Body of pancreas (tissue), 4 donors: ENCODE results near the gene C16orf95. TPM values are rescaled to one million over a fixed set of nuclear protein-coding genes. Genes with fewer than 3 reads are reported as not detected.

Experiments
- ATAC-seq: fragments of 150-250 bp; one replicate; pipeline ENCODE4 v1.9.1; 2016
- DNase-seq, 4 donors: peaks; one replicate each; pipeline ENCODE4 v3.0.0-alpha.2; 2019
- H3K27ac ChIP-seq, 4 donors: fragments of 200-600 bp; sonication (generic); 1 replicate in 3 of 4; 2 replicates in 1 of 4; pipeline versions ENCODE4 v1.5.1 to v1.6.1; 2016 to 2019; ENCODE audit warnings: mild to moderate bottlenecking in 1 of 4, mixed read lengths in 1 of 4, moderate library complexity in 1 of 4
- H3K27me3 ChIP-seq, 2 donors: fragments of 200-600 bp; sonication (generic); one replicate each; pipeline ENCODE4 v1.6.0; 2016; ENCODE audit warnings: mild to moderate bottlenecking in 1 of 2
- H3K36me3 ChIP-seq, 2 donors: fragments of 200-600 bp; sonication (generic); replicated peaks in 1 of 2; 2 replicates each; pipeline ENCODE4 v1.5.1; 2016; ENCODE audit warnings: low read depth in 2 of 2; ENCODE audit not compliant: insufficient read depth in 1 of 2
- H3K4me1 ChIP-seq: fragments of 200-600 bp; sonication (generic); one replicate; pipeline ENCODE4 v1.6.0; 2016
- H3K4me3 ChIP-seq, 2 donors: fragments of 200-600 bp; sonication (generic); 1 replicate in 1 of 2; 2 replicates in 1 of 2; pipeline ENCODE4 v1.5.1; 2016 to 2019
- H3K9me3 ChIP-seq, 3 donors: fragments of 200-600 bp; sonication (generic); 1 replicate in 2 of 3; 2 replicates in 1 of 3; pipeline ENCODE4 v1.5.1; 2016
- CTCF ChIP-seq, 7 experiments: fragments of 450-650 bp in 4 of 7; fragments of 200-600 bp in 3 of 7; sonication (generic) in 3 of 7; IDR thresholded peaks; one replicate each; pipeline ENCODE4 v1.5.1; 2016 to 2019; ENCODE audit warnings: antibody characterized with exemption in 7 of 7
- POLR2A ChIP-seq, 3 donors: fragments of 450-650 bp; IDR thresholded peaks; one replicate each; pipeline ENCODE4 v1.6.1; 2016; ENCODE audit warnings: antibody characterized with exemption in 3 of 3, mild to moderate bottlenecking in 2 of 3
- WGBS, 2 donors: methylation state at CpG; one replicate each; pipeline ENCODE4 v1.1.5; 2017; 5-methylcytosine and 5-hydroxymethylcytosine counted together
- intact Hi-C: fragments of 100-400 bp; cut with DNase I; formaldehyde crosslinking; loops from one replicate; pipeline ENCODE4 v1.15.1; 2023
- total RNA-seq, 2 donors: library from RNA; depleted of rRNA; stranded (reverse); fragments of >200 nt; gene quantifications; one replicate each; pipeline ENCODE4 v1.1.0, GENCODE V29; 2016

The C16orf95 gene
- total RNA-seq, 2 donors from 2014 or later, result 1.3 to 2.0 TPM

GRCh38 chr16:87274794-87275193, 42.4 kb downstream of the C16orf95 start:
- Histone ChIP-seq H3K27me3 (no peaks in the 10 kb centered on the region), H3K36me3 (no peaks in the 10 kb centered on the region), H3K27ac (no peak overlapping the region), H3K4me3 (no peak overlapping the region), H3K4me1 (no peaks in the 10 kb centered on the region), H3K9me3 (no peaks in the 10 kb centered on the region)
- intact Hi-C loops, result loop anchor here (5.0 kb wide), 1 partner anchor 707 kb away; the partner anchor contains the start of gene FOXC2
- ATAC-seq (no peak), DNase-seq (no peak)
- whole genome bisulfite sequencing, 2 donors, result 80 to 81% methylated on average over 4 of the region's 4 CpGs
- no peak for TF ChIP-seq CTCF (IDR thresholded peaks at IDR 0.05)
- TF ChIP-seq POLR2A (IDR thresholded peaks at IDR 0.05), result no peak

- Histone ChIP-seq H3K4me3 (no peak overlapping the region), H3K9me3 (no peaks in the 10 kb centered on the region), H3K27ac (no peak overlapping the region), H3K27me3 (no peaks in the 10 kb centered on the region), H3K36me3 (no peaks in the 10 kb centered on the region), H3K4me1 (no peaks in the 10 kb centered on the region)
- TF ChIP-seq POLR2A (IDR thresholded peaks at IDR 0.05), result no peak
- no peak for TF ChIP-seq CTCF (IDR thresholded peaks at IDR 0.05)
- 92% methylated on average over 10 of the region's 10 CpGs for WGBS, 2 donors
- intact Hi-C loops, result no loop called here
- DNase-seq, result no peak
- no peak for ATAC-seq
Observed at GRCh38 chr16:87273471-87274030, 43.6 kb downstream of the C16orf95 start.

GRCh38 chr16:87271256-87271655, 45.9 kb downstream of the C16orf95 start:
- Histone ChIP-seq H3K9me3 (no peaks in the 10 kb centered on the region), H3K4me1 (no peaks in the 10 kb centered on the region), H3K27me3 (no peaks in the 10 kb centered on the region), H3K27ac (no peak overlapping the region), H3K36me3 (no peaks in the 10 kb centered on the region), H3K4me3 (no peak overlapping the region)
- no peak for TF ChIP-seq POLR2A (IDR thresholded peaks at IDR 0.05)
- TF ChIP-seq CTCF (IDR thresholded peaks at IDR 0.05), result no peak
- DNase-seq, result no peak
- no peak for ATAC-seq
- intact Hi-C loops, result no loop called here
- WGBS, 2 donors, result 87 to 93% methylated on average over 8 to 11 of the region's 11 CpGs

GRCh38 chr16:87267566-87267965, 49.6 kb downstream of the C16orf95 start:
- H3K36me3 ChIP-seq, result no peaks in the 10 kb centered on the region
- TF ChIP-seq POLR2A (IDR thresholded peaks at IDR 0.05) (no peak), CTCF (IDR thresholded peaks at IDR 0.05) (no peak)
- intact Hi-C loops, result loop anchor here (10.0 kb wide), 1 partner anchor 213 kb away; no protein-coding TSS in a partner anchor

GRCh38 chr16:87266846-87267245, 50.3 kb downstream of the C16orf95 start:
- no peaks in the 10 kb centered on the region for H3K9me3 ChIP-seq
- no peak overlapping the region for H3K27ac ChIP-seq
- no peak for TF ChIP-seq CTCF (IDR thresholded peaks at IDR 0.05)
- TF ChIP-seq POLR2A (IDR thresholded peaks at IDR 0.05), result no peak
- H3K4me1 ChIP-seq, result no peaks in the 10 kb centered on the region
- H3K27me3 ChIP-seq, result no peaks in the 10 kb centered on the region
- 41 to 54% methylated on average over 4 of the region's 4 CpGs for WGBS, 2 donors
- DNase-seq (no peak), ATAC-seq (no peak)
- H3K4me3 ChIP-seq, result no peak overlapping the region
- no peaks in the 10 kb centered on the region for H3K36me3 ChIP-seq
- intact Hi-C loops, result loop anchor here (10.0 kb wide), 1 partner anchor 212 kb away; no protein-coding TSS in a partner anchor

More at GRCh38 chr16:87267566-87267965, 49.6 kb downstream of the C16orf95 start:
- H3K4me3 ChIP-seq, result no peak overlapping the region
- ATAC-seq (no peak), DNase-seq (no peak)
- no peak overlapping the region for H3K27ac ChIP-seq
- no peaks in the 10 kb centered on the region for H3K9me3 ChIP-seq
- H3K27me3 ChIP-seq, result no peaks in the 10 kb centered on the region
- H3K4me1 ChIP-seq, result no peaks in the 10 kb centered on the region
- WGBS, 2 donors, result 79 to 83% methylated on average over 8 of the region's 8 CpGs
